ENCODE results near the gene NAALADL2.

GRCh38 chr3:175088766-175089380 lies 229.7 kb downstream of the NAALADL2 start:
- TF ChIP-seq CTCF (IDR thresholded peaks at IDR 0.05) (no peak), POLR2A (IDR thresholded peaks at IDR 0.05) (no peak)
